ENCODE measurements around the gene RGL2.
"Not testable (repeated sequence)": the region's sequence is repeated elsewhere in the genome, so short reads cannot be mapped to it uniquely, and the experiment has no call there.

Gene RGL2, protein sequence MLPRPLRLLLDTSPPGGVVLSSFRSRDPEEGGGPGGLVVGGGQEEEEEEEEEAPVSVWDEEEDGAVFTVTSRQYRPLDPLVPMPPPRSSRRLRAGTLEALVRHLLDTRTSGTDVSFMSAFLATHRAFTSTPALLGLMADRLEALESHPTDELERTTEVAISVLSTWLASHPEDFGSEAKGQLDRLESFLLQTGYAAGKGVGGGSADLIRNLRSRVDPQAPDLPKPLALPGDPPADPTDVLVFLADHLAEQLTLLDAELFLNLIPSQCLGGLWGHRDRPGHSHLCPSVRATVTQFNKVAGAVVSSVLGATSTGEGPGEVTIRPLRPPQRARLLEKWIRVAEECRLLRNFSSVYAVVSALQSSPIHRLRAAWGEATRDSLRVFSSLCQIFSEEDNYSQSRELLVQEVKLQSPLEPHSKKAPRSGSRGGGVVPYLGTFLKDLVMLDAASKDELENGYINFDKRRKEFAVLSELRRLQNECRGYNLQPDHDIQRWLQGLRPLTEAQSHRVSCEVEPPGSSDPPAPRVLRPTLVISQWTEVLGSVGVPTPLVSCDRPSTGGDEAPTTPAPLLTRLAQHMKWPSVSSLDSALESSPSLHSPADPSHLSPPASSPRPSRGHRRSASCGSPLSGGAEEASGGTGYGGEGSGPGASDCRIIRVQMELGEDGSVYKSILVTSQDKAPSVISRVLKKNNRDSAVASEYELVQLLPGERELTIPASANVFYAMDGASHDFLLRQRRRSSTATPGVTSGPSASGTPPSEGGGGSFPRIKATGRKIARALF

GRCh38 chr6:33298773-33299236, at the start of gene RGL2:
TSS of gene RGL2 (minus strand) at chr6:33298942. CDS start at chr6:33298610, 332 bp downstream.
- DNase-seq (ENCODE audit: low read depth in 1 of 2, low spot score in 1 of 2), result peak in 1 of 2 donors; percentile 50

DNA sequence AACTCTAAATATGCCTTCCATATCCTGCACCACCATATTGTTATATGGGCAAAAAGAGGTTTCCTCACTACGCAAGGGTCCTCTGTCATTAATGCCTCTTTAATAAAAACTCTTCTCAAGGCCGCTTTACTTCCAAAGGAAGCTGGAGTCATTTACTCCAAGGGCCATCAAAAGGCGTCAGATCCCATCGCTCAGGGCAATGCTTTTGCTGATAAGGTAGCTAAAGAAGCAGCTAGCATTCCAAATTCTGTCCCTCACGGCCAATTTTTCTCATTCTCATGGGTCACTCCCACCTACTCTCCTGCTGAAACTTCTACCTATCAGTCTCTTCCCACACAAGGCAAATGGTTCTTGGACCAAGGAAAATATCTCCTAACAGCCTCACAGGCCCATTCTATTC, 49.1 kb upstream of the RGL2 start:
- DNase-seq (ENCODE audit: low read depth in 1 of 2, low spot score in 1 of 2), result no peak

- DNase-seq (ENCODE audit: low read depth in 1 of 2, low spot score in 1 of 2), result not testable (repeated sequence)
Observed at GRCh38 chr6:33346972-33347371, 48.2 kb upstream of the RGL2 start.

DNA sequence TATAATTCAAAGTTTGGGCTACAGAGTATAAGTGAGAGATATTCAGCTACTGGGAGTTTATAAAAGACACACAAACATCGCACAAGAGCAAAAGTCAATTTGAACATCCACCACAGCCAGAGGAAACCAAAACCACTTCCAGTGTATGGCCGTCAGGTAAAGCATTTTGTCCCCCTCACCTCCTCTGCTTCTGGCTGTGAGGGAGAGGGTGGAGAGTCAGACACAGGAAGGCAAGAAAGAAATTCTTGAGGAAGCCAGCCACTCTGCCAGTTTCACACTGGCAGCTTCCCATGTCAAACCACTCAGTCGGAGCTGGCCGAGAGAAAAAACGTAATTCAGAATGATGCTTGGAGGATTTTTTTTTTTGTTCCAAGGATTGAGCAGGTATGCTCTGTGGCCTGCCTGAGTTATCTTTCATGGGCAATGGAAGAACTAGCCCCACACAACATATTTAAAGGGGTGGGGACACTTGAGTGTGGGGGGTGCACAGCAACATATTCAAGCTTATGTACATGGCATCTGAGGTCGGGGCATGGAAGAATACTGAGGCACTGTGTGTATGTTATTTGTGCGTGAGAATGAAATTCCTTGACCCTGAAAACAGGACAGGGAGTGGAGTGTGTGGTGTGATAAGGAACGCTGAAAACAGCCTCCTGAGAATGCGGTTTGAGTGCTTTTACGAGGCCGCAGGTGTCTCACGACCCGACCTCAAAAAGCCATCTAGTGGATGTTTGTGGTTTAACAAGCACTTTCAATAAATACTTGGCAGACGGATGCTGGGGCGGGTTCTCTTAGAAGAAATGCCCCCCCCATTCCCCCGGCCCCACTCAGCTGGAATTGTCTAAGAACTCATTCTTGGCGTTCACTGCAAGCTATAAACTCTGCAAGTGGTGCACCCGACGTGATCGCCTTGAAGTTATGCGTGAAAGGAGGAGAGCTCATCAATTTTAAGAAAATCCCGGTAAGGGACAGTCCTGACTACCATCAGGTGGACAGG, 46.3 kb upstream of the RGL2 start:
- DNase-seq (ENCODE audit: low read depth in 1 of 2, low spot score in 1 of 2), result peak; percentile 23 to 47

DNA sequence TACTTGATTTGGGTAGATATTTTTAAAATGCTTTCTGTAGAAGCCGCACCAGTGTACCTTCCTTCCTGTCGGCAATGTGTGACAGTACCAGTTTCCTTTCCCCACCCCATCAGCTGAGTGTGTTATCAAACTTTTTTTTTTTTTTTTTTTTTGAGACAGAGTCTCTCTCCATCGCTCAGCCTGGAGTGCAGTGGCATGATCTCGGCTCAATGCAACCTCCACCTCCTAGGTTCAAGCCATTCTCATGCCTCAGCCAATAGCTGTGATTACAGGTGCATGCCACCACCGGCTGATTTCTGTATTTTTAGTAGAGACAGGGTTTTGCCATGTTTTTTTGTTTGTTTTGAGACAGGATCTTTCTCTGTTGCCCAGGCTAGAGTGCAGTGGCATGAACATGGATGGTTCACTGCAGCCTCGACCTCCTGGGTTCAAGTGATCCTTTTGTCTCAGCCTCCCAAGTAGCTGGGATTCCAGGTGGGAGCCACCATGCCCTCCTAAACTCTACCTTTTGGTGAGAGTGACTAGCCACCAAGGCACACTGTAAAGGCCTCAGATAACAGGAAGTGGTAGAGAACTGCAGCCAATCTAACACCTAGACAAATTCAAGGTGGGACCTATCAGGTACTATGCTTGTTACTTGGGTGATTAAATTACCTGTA, 45.3 kb upstream of the RGL2 start:
- peak; percentile 12 to 32 for DNase-seq (ENCODE audit: low read depth in 1 of 2, low spot score in 1 of 2)

DNA sequence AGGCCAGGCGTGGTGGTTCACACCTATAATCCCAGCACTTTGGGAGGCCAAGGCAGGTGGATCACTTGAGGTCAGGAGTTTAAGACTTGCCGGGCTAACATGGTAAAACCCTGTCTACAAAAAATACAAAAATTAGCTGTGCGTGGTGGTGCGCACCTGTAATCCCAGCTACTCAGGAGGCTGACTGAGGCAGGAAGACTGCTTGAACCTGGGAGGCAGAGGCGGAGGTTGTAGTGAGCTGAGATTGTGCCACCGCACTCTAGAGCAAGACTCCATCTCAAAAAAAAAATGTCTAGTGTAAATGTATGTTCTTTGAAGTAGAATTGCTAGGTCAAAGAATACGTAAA, 44.8 kb upstream of the RGL2 start:
- DNase-seq (ENCODE audit: low read depth in 1 of 2, low spot score in 1 of 2), result peak in 1 of 2 donors; percentile 11

- no peak for DNase-seq (ENCODE audit: low read depth in 1 of 2, low spot score in 1 of 2)
Observed at GRCh38 chr6:33339193-33339592, 40.5 kb upstream of the RGL2 start.

- no peak for DNase-seq (ENCODE audit: low read depth in 1 of 2, low spot score in 1 of 2)
Observed at GRCh38 chr6:33336495-33336894, 37.8 kb upstream of the RGL2 start.

- DNase-seq (ENCODE audit: low read depth in 1 of 2, low spot score in 1 of 2), result no peak
Observed at GRCh38 chr6:33335916-33336315, 37.2 kb upstream of the RGL2 start.

GRCh38 chr6:33333666-33334065, 34.9 kb upstream of the RGL2 start:
- DNase-seq (ENCODE audit: low read depth in 1 of 2, low spot score in 1 of 2), result no peak

- no peak for DNase-seq (ENCODE audit: low read depth in 1 of 2, low spot score in 1 of 2)
Observed at GRCh38 chr6:33330736-33331135, 32.0 kb upstream of the RGL2 start.

- DNase-seq (ENCODE audit: low read depth in 1 of 2, low spot score in 1 of 2), result no peak
Observed at GRCh38 chr6:33329058-33329457, 30.3 kb upstream of the RGL2 start.

DNA sequence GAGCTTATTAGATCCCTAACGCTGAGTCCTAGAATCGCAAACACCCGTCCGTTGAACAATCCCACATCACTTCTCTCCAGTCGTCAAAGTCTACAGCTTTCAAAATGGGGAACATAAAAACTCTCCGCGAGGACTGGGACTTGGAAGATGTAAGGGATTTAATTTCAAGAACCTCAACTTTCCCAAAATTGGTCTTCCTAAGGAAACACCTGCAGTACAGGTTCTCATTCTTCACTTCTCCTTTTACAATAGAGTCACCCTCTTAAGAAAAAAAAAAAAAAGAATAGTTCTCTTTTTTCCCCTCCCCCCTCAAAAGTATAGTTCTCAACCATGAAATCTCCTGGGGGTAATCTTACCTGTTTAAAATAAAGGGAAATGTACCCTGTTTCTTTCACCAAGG, 25.4 kb upstream of the RGL2 start:
- DNase-seq (ENCODE audit: low read depth in 1 of 2, low spot score in 1 of 2), result no peak

GRCh38 chr6:33323623-33323948, 24.8 kb upstream of the RGL2 start:
- no peak for DNase-seq (ENCODE audit: low read depth in 1 of 2, low spot score in 1 of 2)

DNA sequence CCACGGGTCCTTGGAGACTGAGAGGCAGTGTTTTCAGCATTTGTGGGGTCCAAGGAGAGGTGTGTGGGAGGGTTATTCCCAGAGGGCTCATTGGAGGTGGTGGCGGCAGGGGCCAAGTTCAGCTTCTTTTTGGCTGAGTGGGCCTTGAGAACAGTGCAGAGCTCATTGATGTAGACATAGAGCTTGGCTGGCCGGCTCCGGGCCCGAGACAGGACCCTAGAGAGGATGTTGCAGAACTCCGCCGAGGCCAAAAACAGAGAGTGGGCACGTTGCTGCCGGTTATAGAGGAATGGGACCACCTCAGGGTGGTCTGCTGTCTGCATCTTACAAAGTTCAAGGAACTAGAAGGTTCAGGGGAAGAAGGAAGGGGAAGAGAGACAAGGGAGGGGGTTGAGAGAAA, 22.5 kb upstream of the RGL2 start:
- DNase-seq (ENCODE audit: low read depth in 1 of 2, low spot score in 1 of 2), result no peak

DNA sequence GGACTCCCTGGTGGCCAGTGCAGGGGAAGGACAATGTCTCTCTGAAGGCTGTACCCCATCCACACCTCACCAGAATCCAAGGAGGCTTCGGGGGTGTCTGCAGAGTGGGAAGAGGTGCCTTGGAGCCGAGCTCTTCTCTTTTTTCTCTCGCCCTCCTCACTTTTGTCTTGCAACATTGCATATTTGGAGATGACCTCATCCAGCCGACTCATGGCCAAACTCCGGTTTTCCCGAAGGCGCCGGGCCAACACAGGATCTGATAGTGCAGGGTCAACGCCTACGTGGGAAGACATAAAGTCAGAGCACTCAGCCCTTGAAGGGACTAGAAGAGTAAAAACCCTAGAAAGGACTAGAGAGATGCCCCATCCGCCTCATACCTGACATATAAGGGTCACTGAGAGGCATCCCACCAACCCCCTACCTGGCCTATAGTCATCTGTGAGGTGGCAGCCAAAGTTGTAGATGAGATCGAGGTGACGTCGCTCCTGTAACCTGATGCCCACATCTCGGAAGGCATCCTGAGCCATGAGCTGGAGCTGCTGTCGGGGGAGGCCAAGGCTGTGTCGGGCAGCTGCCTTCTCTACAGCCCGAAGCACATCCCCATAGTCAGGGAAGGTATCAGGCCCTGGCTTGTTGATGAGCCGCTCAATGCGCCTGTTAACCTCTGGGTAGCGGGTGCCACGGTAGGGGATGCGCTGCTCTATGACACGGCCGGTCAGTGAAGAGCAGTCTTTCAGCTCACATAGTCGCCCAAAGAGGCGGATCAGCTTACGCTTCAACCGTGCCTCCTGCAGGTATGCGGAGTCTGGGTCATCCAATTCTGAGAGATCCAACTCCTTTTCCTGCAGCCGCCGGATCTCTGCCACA, 21.8 kb upstream of the RGL2 start:
- DNase-seq (ENCODE audit: low read depth in 1 of 2, low spot score in 1 of 2), result no peak

- no peak for DNase-seq (ENCODE audit: low read depth in 1 of 2, low spot score in 1 of 2)
Observed at GRCh38 chr6:33319939-33320314, 21.2 kb upstream of the RGL2 start.

- DNase-seq (ENCODE audit: low read depth in 1 of 2, low spot score in 1 of 2), result no peak
Observed at GRCh38 chr6:33318426-33319073, 19.8 kb upstream of the RGL2 start.

DNA sequence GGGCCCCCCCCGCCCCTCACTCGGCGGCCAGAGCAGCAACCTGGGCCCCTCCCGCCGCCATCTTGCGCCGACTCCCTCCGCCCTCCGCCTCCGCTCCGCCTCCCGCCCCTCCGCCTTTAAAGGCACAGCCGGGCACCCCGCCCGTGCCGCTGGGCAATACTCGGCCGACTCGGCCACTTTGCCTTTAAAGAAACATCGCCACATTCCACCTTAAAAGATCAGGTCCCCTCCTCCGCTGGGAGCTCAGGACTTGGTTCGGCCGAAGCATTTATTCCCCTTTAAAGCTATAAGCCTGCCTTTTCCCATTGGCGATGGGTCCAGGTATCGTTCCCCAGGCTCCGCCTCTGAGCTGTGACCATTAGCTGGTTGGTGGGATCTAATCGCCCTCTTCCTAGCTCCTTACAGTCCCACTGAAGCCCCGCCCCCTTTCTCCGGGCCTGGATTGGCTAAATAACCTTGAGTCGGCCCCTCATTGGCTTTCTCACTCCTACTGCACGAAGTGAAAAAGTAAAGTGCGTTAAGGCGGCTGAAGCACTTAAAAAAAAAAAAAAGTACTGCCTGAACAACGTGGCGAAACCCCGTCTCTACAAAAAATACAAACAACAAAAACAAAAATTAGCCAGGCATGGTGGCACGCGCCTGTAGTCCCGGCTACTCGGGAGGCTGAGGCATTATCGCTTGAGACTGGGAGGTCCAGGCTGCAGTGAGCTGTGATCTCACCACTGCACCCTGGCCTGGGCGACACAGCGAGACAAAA, 19.1 kb upstream of the RGL2 start, which contains the start of gene ZBTB22:
ZBTB22 (minus strand) TSS at position 76 of the 757 bp plus-strand sequence. CDS start 828 bp downstream, outside the sequence.
- DNase-seq (ENCODE audit: low read depth in 1 of 2, low spot score in 1 of 2), result peak; percentile 88 to 89

Measured in activated T-helper 1 cell treated with anti-CD3 and anti-CD28 coated beads, Interleukin-2, amount 50 U/mL, for 16 hours (primary cell).